HT1080 (cell line): Measurements from ENCODE around the gene DDO. TPM values are rescaled to one million over a fixed set of nuclear protein-coding genes. Genes with fewer than 3 reads are reported as not detected.
"Not testable (repeated sequence)": the region's sequence is repeated elsewhere in the genome, so short reads cannot be mapped to it uniquely, and the experiment has no call there.

ENCODE experiments used
- DNase-seq: peaks from one replicate; pipeline ENCODE4 v3.0.0-alpha.2; 2015; ENCODE audit warnings: low read depth
- total RNA-seq: library from RNA; depleted of rRNA; stranded (reverse); fragments of >200 nt; shearing (Covaris generic); gene quantifications from 2 replicates; pipeline ENCODE4 v1.2.3, GENCODE V29; 2014

Gene DDO
- total RNA-seq, 1 experiment from 2014 or later = 2.1 TPM

- DNase-seq = no peak
These were observed 46.3 kb downstream of the DDO start for GRCh38 chr6:110369066-110369465.

GRCh38 chr6:110368284-110368683 lies 47.1 kb downstream of the DDO start:
- no peak for DNase-seq

- no peak for DNase-seq
These were observed 47.5 kb downstream of the DDO start for GRCh38 chr6:110367825-110368224.

- no peak for DNase-seq
These were observed 48.4 kb downstream of the DDO start for GRCh38 chr6:110366975-110367374.

- DNase-seq = no peak
These were observed 49.1 kb downstream of the DDO start for GRCh38 chr6:110366256-110366655.

- no peak for DNase-seq
These were observed 50.8 kb downstream of the DDO start for GRCh38 chr6:110364364-110365105.

GRCh38 chr6:110363748-110364147 lies 51.6 kb downstream of the DDO start:
- no peak for DNase-seq

- DNase-seq = no peak
These were observed 54.7 kb downstream of the DDO start for GRCh38 chr6:110360676-110361075.

- DNase-seq = no peak
These were observed 55.8 kb downstream of the DDO start for GRCh38 chr6:110359556-110359955.

- no peak for DNase-seq
These were observed 56.7 kb downstream of the DDO start for GRCh38 chr6:110358553-110359160.

GRCh38 chr6:110357664-110358552 lies 57.5 kb downstream of the DDO start, which contains the start of gene METTL24:
TSS of gene METTL24 (minus strand) at chr6:110358349. CDS start at chr6:110358272, 77 bp downstream.
- no peak for DNase-seq

GRCh38 chr6:110357298-110357663 lies 58.1 kb downstream of the DDO start:
- DNase-seq = no peak

GRCh38 chr6:110356778-110357177 lies 58.6 kb downstream of the DDO start:
- DNase-seq = no peak

- DNase-seq = no peak
These were observed 59.6 kb downstream of the DDO start for GRCh38 chr6:110355727-110356126.

- DNase-seq = no peak
These were observed 60.4 kb downstream of the DDO start for GRCh38 chr6:110355022-110355421.

- no peak for DNase-seq
These were observed 61.2 kb downstream of the DDO start for GRCh38 chr6:110354153-110354552.

GRCh38 chr6:110353457-110354001 lies 61.8 kb downstream of the DDO start:
- DNase-seq = no peak

- no peak for DNase-seq
These were observed 62.7 kb downstream of the DDO start for GRCh38 chr6:110352563-110353262.

- DNase-seq = no peak
These were observed 63.4 kb downstream of the DDO start for GRCh38 chr6:110351986-110352385.

GRCh38 chr6:110351546-110351945 lies 63.8 kb downstream of the DDO start:
- no peak for DNase-seq

- DNase-seq = not testable (repeated sequence)
These were observed 64.8 kb downstream of the DDO start for GRCh38 chr6:110350593-110350992.
